NCI-H2227 (cell line): Measurements from ENCODE around the gene TRIM38.
"Not testable (repeated sequence)": the region's sequence is repeated elsewhere in the genome, so short reads cannot be mapped to it uniquely, and the experiment has no call there.

Source experiments
- DNase-seq: peaks from one replicate; lab custom pipeline; 2025; ENCODE audit not compliant: unreplicated experiment; lab: John Stamatoyannopoulos, UW

The TRIM38 gene

GRCh38 chr6:25962149-25963127 lies at the start of gene TRIM38:
Gene TRIM38 (plus strand): TSS chr6:25962802. CDS start chr6:25966523, 3,721 bp downstream.
- no peak for DNase-seq

GRCh38 chr6:25913741-25914140 lies 48.9 kb upstream of the TRIM38 start:
- DNase-seq = no peak

- DNase-seq = no peak
Measured at GRCh38 chr6:25916330-25916729, 46.3 kb upstream of the TRIM38 start.

GRCh38 chr6:25916789-25917490 lies 45.7 kb upstream of the TRIM38 start:
- DNase-seq = no peak

GRCh38 chr6:25918083-25918683 lies 44.4 kb upstream of the TRIM38 start:
- no peak for DNase-seq

GRCh38 chr6:25919657-25920056 lies 42.9 kb upstream of the TRIM38 start:
- no peak for DNase-seq

- DNase-seq = no peak
Measured at GRCh38 chr6:25921525-25922203, 40.9 kb upstream of the TRIM38 start.

GRCh38 chr6:25922301-25922700 lies 40.3 kb upstream of the TRIM38 start:
- DNase-seq = no peak

- DNase-seq = no peak
Measured at GRCh38 chr6:25925876-25926275, 36.7 kb upstream of the TRIM38 start.

- no peak for DNase-seq
Measured at GRCh38 chr6:25927178-25927577, 35.4 kb upstream of the TRIM38 start.

- no peak for DNase-seq
Measured at GRCh38 chr6:25927756-25928216, 34.8 kb upstream of the TRIM38 start.

GRCh38 chr6:25928562-25929324 lies 33.9 kb upstream of the TRIM38 start:
- DNase-seq = no peak

GRCh38 chr6:25929785-25930184 lies 32.8 kb upstream of the TRIM38 start:
- not testable (repeated sequence) for DNase-seq

- DNase-seq = no peak
Measured at GRCh38 chr6:25930532-25931410, 31.8 kb upstream of the TRIM38 start, which contains the start of gene SLC17A2. Gene SLC17A2 (minus strand): TSS chr6:25930691. CDS start chr6:25925796, 4,895 bp downstream.

- DNase-seq = no peak
Measured at GRCh38 chr6:25931411-25931709, 31.2 kb upstream of the TRIM38 start.

GRCh38 chr6:25934156-25934555 lies 28.4 kb upstream of the TRIM38 start:
- DNase-seq = no peak

- DNase-seq = no peak
Measured at GRCh38 chr6:25934735-25935313, 27.8 kb upstream of the TRIM38 start.

GRCh38 chr6:25935953-25936352 lies 26.6 kb upstream of the TRIM38 start:
- no peak for DNase-seq

GRCh38 chr6:25939593-25939992 lies 23.0 kb upstream of the TRIM38 start:
- DNase-seq = no peak
